HL-60 (cell line): ENCODE measurements around the gene IQSEC3.

Source experiments
- POLR2AphosphoS5 ChIP-seq: IDR thresholded peaks from 2 replicates; pipeline ENCODE4 v1.6.1; 2012; ENCODE audit warnings: low read depth
- TF ChIP-seq, protein P1 (sequence below): IDR thresholded peaks from one replicate; pipeline ENCODE4 v1.5.1; 2011; ENCODE audit warnings: low read length, control low read depth, inconsistent platforms; ENCODE audit not compliant: insufficient read depth
- TF ChIP-seq, protein P2 (sequence below): IDR thresholded peaks from 2 replicates; pipeline ENCODE4 v1.6.1; 2012; ENCODE audit warnings: low read depth; ENCODE audit not compliant: insufficient replicate concordance

DNA sequence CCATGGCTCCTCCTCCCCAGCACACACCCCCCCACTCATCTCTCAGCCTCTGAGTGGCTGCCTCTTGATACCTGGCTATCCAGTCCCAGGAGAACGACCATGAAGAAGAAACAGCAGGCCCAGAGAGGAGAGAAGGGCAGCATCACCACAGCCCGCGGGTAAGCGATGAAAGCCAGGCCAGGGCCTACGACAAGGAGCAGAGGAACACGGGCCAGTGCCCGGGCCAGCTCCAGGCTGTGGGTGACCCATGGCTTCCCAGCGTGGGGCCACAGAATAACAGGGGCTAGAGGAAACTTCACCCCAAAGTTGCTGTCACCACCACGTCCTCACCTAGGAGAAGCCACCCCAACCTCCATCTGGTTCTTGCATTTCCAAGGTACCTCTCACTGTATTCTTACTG is 157.8 kb downstream of the IQSEC3 start:
- no peak for TF ChIP-seq POLR2AphosphoS5
- TF ChIP-seq, protein P1, sequence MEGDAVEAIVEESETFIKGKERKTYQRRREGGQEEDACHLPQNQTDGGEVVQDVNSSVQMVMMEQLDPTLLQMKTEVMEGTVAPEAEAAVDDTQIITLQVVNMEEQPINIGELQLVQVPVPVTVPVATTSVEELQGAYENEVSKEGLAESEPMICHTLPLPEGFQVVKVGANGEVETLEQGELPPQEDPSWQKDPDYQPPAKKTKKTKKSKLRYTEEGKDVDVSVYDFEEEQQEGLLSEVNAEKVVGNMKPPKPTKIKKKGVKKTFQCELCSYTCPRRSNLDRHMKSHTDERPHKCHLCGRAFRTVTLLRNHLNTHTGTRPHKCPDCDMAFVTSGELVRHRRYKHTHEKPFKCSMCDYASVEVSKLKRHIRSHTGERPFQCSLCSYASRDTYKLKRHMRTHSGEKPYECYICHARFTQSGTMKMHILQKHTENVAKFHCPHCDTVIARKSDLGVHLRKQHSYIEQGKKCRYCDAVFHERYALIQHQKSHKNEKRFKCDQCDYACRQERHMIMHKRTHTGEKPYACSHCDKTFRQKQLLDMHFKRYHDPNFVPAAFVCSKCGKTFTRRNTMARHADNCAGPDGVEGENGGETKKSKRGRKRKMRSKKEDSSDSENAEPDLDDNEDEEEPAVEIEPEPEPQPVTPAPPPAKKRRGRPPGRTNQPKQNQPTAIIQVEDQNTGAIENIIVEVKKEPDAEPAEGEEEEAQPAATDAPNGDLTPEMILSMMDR = no peak
- TF ChIP-seq, protein P2, sequence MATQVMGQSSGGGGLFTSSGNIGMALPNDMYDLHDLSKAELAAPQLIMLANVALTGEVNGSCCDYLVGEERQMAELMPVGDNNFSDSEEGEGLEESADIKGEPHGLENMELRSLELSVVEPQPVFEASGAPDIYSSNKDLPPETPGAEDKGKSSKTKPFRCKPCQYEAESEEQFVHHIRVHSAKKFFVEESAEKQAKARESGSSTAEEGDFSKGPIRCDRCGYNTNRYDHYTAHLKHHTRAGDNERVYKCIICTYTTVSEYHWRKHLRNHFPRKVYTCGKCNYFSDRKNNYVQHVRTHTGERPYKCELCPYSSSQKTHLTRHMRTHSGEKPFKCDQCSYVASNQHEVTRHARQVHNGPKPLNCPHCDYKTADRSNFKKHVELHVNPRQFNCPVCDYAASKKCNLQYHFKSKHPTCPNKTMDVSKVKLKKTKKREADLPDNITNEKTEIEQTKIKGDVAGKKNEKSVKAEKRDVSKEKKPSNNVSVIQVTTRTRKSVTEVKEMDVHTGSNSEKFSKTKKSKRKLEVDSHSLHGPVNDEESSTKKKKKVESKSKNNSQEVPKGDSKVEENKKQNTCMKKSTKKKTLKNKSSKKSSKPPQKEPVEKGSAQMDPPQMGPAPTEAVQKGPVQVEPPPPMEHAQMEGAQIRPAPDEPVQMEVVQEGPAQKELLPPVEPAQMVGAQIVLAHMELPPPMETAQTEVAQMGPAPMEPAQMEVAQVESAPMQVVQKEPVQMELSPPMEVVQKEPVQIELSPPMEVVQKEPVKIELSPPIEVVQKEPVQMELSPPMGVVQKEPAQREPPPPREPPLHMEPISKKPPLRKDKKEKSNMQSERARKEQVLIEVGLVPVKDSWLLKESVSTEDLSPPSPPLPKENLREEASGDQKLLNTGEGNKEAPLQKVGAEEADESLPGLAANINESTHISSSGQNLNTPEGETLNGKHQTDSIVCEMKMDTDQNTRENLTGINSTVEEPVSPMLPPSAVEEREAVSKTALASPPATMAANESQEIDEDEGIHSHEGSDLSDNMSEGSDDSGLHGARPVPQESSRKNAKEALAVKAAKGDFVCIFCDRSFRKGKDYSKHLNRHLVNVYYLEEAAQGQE = no peak
